A549 treated with Mapracorat at 1 μM for 4 hours (cell line): ENCODE data around the gene GTF2A1L. TPM values are rescaled to one million over a fixed set of nuclear protein-coding genes. Genes with fewer than 3 reads are reported as not detected.

Experiments
- total RNA-seq: library from RNA; stranded (reverse); fragments of 200-300 nt; extraction: Qiagen RNA extraction; gene quantifications from 5 replicates; pipeline ENCODE4 v1.2.3, GENCODE V29; 2022

The GTF2A1L gene
- not detected in 5 replicates for total RNA-seq

GRCh38 chr2:48617618-48618017, at the start of gene GTF2A1L:
GTF2A1L (plus strand) TSS chr2:48617856; CDS start chr2:48617875, 19 bp downstream.

Other genes starting within 250 kb of the GTF2A1L start
- gene PPP1R21, start 177.1 kb upstream of the GTF2A1L start, total RNA-seq, result 10.7 to 15.0 TPM (median 14.7 TPM) in 5 replicates
- 0.33 to 0.55 TPM (median 0.41 TPM) in 5 replicates for gene STON1, start 87.7 kb upstream of the GTF2A1L start, total RNA-seq
- not detected in 5 replicates for gene LHCGR, start 137.9 kb downstream of the GTF2A1L start, total RNA-seq